ENCODE measurements around the gene FOXRED2. TPM values are rescaled to one million over a fixed set of nuclear protein-coding genes. Genes with fewer than 3 reads are reported as not detected.

The FOXRED2 gene
- total RNA-seq, 8 experiments from 2014 or later = 2.5 to 20.7 (median 11.1) TPM

DNA sequence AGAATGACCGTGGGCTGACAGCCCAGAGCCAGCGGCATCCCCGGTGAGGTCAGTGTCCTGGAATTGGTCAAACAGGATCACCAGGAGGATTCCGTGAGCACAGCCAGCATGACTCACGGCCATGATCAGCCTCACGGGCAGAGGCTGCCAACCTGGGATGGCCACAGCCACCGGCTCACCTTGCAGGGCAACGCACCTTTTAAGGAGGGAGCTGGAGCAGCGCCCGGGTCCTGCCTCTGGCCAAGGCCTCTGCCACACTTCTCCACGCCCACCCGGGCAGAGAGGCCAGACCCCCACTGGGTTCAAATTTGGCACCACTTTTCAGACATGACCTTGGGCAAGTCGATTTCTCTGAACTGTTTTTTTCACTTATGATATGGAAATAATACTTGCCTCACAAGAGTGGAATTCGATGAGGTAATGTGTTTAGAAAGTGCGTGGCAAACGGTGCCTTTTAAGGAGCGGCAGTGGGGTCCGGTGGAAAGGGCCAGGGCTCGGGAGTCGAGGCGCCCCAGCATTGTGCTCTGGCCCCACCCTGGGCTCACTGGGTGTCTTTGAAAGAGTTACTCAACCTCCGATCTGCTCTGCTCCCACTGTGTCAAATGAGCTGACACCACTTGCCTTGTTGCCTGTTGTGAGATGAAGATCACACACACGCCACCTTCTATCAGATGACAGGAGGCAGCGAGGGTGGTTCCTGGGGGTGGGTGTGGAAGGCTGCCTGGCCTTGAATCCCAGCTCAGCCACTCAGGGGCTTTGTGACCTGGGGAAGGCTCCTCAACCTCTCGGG lies 41.4 kb downstream of the FOXRED2 start:
- in situ Hi-C loops (cut with MboI; ENCODE audit: low pct_unique_long_range_greater_than_20kb in 2 of 9, low sequenced_read_pairs in 9 of 9, unreplicated experiment in 9 of 9) = loop anchor here in 5 of 9 experiments (5.0 to 25.0 kb wide), 4 partner anchors 151 to 163 kb away; no protein-coding TSS in a partner anchor
- ATAC-seq (replicated peaks in 6 of 8) = peak in 2 of 8 experiments; percentile 9 to 44
- Histone ChIP-seq H3K27ac (no peak overlapping the region), H3K4me3 (no peak overlapping the region), H3K4me1 (replicated peaks in 1 of 2) (peaks cover 0 to 2% of the 10 kb centered on the region in 2 donors)
- WGBS, 10 experiments = 41 to 100% (median 83%) methylated on average over 1 to 18 of the region's 25 CpGs; no CpG with 5 or more reads in 2 of the 10 experiments

- Histone ChIP-seq H3K4me3 (no peak overlapping the region), H3K4me1 (replicated peaks in 1 of 2) (no peaks in the 10 kb centered on the region), H3K27ac (no peak overlapping the region)
- no peak for ATAC-seq (replicated peaks in 6 of 8)
- 88 to 92% methylated on average over 4 to 6 of the region's 20 CpGs; no CpG with 5 or more reads in 8 of the 10 experiments for WGBS, 10 experiments
- in situ Hi-C loops (cut with MboI; ENCODE audit: low pct_unique_long_range_greater_than_20kb in 2 of 9, low sequenced_read_pairs in 9 of 9, unreplicated experiment in 9 of 9) = loop anchor here in 5 of 9 experiments (5.0 to 25.0 kb wide), 4 partner anchors 150 to 162 kb away; no protein-coding TSS in a partner anchor
Observed at GRCh38 chr22:36464715-36465231, 42.1 kb downstream of the FOXRED2 start.

DNA sequence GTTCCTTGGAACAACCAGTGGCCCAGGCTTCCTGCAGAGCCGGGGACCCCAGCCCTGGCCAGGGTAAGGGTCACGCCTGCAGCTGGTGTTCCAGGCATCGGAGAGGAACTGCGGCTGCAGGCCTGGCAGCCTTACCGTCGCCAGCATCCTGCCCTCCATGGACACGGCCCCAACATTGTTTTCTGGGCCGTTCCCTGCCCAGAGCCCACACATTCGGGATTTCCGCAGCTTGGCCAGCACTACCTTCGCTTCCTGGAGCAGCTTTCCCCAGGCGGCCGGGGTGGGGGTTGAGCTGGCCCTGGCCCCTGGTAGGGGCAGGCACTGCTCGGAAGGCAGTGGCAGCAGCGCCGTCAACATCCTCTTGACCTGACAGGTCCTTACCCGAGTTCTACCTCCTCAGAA lies 43.1 kb downstream of the FOXRED2 start:
- no peak for ATAC-seq (replicated peaks in 6 of 8)
- WGBS, 10 experiments = 0 to 80% (median 66%) methylated on average over 1 to 8 of the region's 17 CpGs; no CpG with 5 or more reads in 6 of the 10 experiments

GRCh38 chr22:36461665-36462649 lies 44.9 kb downstream of the FOXRED2 start:
- ATAC-seq (replicated peaks in 6 of 8) = peak; percentile 19 to 86 (median 64)
- Histone ChIP-seq H3K4me1 (replicated peaks in 1 of 2) (no peaks in the 10 kb centered on the region), H3K4me3 (no peak overlapping the region), H3K27ac (no peak overlapping the region)
- 63 to 100% (median 91%) methylated on average over 1 to 10 of the region's 16 CpGs; no CpG with 5 or more reads in 3 of the 10 experiments for WGBS, 10 experiments
- in situ Hi-C loops (cut with MboI; ENCODE audit: low pct_unique_long_range_greater_than_20kb in 2 of 9, low sequenced_read_pairs in 9 of 9, unreplicated experiment in 9 of 9) = loop anchor here in 4 of 9 experiments (10.0 to 25.0 kb wide), 3 partner anchors 147 to 157 kb away; no protein-coding TSS in a partner anchor

More for the DNA sequence above, 43.1 kb downstream of the FOXRED2 start:
- in situ Hi-C loops (cut with MboI; ENCODE audit: low pct_unique_long_range_greater_than_20kb in 2 of 9, low sequenced_read_pairs in 9 of 9, unreplicated experiment in 9 of 9) = loop anchor here in 4 of 9 experiments (10.0 to 25.0 kb wide), 3 partner anchors 149 to 159 kb away; no protein-coding TSS in a partner anchor
- Histone ChIP-seq H3K27ac (no peak overlapping the region), H3K4me3 (no peak overlapping the region), H3K4me1 (replicated peaks in 1 of 2) (no peaks in the 10 kb centered on the region)

DNA sequence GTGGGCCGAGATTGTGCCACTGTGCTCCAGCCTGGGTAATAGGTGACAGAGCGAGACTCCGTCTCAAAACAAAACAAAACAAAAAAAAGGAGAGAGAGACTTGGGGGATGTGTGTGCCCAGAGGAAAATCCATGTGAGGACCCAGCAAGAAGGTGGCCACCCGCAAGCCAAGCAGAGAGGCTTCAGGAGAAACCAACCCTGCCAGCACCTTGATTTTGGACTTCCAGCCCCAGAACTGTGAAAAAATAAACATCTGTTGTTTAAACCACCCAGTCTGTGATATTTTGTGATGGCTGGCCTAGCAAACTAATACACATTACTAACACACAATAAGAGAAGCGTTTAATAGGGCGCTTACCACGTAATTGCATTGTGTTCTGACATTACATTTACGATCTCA lies 46.6 kb downstream of the FOXRED2 start:
- whole genome bisulfite sequencing, 10 experiments = 60 to 100% (median 92%) methylated on average over 1 to 7 of the region's 8 CpGs; no CpG with 5 or more reads in 3 of the 10 experiments
- Histone ChIP-seq H3K27ac (no peak overlapping the region), H3K4me3 (no peak overlapping the region), H3K4me1 (replicated peaks in 1 of 2) (peaks cover 3 to 4% of the 10 kb centered on the region in 2 donors)
- ATAC-seq (replicated peaks in 6 of 8) = no peak
- in situ Hi-C loops (cut with MboI; ENCODE audit: low pct_unique_long_range_greater_than_20kb in 2 of 9, low sequenced_read_pairs in 9 of 9, unreplicated experiment in 9 of 9) = loop anchor here in 4 of 9 experiments (10.0 to 25.0 kb wide), 3 partner anchors 145 to 155 kb away; no protein-coding TSS in a partner anchor

DNA sequence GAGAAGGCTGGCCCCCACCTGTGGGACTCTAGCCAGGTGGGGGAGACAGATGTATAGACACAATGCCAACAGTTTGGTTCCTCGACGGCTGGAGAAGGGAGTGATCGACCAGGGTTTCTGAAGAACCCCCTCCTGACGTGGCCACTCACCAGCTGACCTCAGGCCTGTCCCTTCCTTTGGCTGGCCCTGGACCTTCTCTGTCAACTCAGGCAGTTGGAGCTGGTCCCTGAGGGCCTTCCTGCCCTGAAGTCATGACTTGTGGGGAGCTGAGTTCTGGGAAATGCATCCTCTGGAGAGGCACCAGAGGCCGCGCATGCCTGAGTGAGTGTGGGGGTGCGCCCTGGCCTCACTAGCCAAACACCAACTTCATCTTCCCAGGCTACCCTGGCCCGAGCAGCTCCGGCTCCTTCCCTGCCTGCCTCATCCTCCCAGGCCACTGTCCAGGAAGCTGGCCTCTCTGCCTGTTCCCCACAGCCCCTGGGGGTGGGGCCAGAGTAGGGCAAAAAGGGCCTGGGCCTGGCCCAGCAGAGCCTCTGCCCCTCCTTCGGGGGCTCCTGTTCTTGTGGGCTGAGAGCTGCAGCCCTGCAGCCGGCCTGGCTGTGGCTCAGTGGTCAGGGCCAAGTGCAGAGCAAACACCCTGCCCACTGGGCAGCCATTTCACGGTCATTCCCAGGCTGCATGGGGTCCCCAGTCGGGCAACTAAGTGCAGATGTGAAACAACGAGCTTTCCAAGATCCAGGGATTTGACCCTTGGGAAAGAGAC lies 49.0 kb downstream of the FOXRED2 start:
- Histone ChIP-seq H3K27ac (no peak overlapping the region), H3K4me1 (replicated peaks in 1 of 2) (peaks cover 3 to 4% of the 10 kb centered on the region in 2 donors), H3K4me3 (no peak overlapping the region)
- in situ Hi-C loops (cut with MboI; ENCODE audit: low pct_unique_long_range_greater_than_20kb in 2 of 9, low sequenced_read_pairs in 9 of 9, unreplicated experiment in 9 of 9) = loop anchor here in 2 of 9 experiments (25.0 kb wide), 1 partner anchor 146 kb away; no protein-coding TSS in a partner anchor
- no peak for ATAC-seq (replicated peaks in 6 of 8)
- 60 to 84% (median 80%) methylated on average over 1 to 12 of the region's 14 CpGs; no CpG with 5 or more reads in 3 of the 10 experiments for WGBS, 10 experiments

GRCh38 chr22:36456464-36456845 lies 50.4 kb downstream of the FOXRED2 start:
- H3K4me1 ChIP-seq (replicated peaks in 1 of 2) = peaks cover 3 to 10% of the 10 kb centered on the region in 2 donors
- in situ Hi-C loops (cut with MboI; ENCODE audit: low pct_unique_long_range_greater_than_20kb in 2 of 9, low sequenced_read_pairs in 9 of 9, unreplicated experiment in 9 of 9) = loop anchor here in 2 of 9 experiments (25.0 kb wide), 1 partner anchor 144 kb away; no protein-coding TSS in a partner anchor
- no peak overlapping the region for H3K4me3 ChIP-seq
- H3K27ac ChIP-seq = no peak overlapping the region
- 57 to 100% (median 93%) methylated on average over 2 to 6 of the region's 12 CpGs; no CpG with 5 or more reads in 5 of the 10 experiments for WGBS, 10 experiments
- ATAC-seq (replicated peaks in 6 of 8) = no peak

GRCh38 chr22:36455571-36456463 lies 51.0 kb downstream of the FOXRED2 start:
- peak overlapping the region in 4 of 5 donors; percentile 4 to 29 (median 23) for H3K4me3 ChIP-seq
- peak in 1 of 8 experiments; percentile 1 for ATAC-seq (replicated peaks in 6 of 8)
- H3K4me1 ChIP-seq (replicated peaks in 1 of 2) = peaks cover 3 to 12% of the 10 kb centered on the region in 2 donors
- 50 to 92% (median 83%) methylated on average over 2 to 11 of the region's 21 CpGs; no CpG with 5 or more reads in 1 of the 10 experiments for WGBS, 10 experiments
- peak overlapping the region; percentile 12 to 65 for H3K27ac ChIP-seq
- in situ Hi-C loops (cut with MboI; ENCODE audit: low pct_unique_long_range_greater_than_20kb in 2 of 9, low sequenced_read_pairs in 9 of 9, unreplicated experiment in 9 of 9) = loop anchor here in 2 of 9 experiments (25.0 kb wide), 1 partner anchor 144 kb away; no protein-coding TSS in a partner anchor

DNA sequence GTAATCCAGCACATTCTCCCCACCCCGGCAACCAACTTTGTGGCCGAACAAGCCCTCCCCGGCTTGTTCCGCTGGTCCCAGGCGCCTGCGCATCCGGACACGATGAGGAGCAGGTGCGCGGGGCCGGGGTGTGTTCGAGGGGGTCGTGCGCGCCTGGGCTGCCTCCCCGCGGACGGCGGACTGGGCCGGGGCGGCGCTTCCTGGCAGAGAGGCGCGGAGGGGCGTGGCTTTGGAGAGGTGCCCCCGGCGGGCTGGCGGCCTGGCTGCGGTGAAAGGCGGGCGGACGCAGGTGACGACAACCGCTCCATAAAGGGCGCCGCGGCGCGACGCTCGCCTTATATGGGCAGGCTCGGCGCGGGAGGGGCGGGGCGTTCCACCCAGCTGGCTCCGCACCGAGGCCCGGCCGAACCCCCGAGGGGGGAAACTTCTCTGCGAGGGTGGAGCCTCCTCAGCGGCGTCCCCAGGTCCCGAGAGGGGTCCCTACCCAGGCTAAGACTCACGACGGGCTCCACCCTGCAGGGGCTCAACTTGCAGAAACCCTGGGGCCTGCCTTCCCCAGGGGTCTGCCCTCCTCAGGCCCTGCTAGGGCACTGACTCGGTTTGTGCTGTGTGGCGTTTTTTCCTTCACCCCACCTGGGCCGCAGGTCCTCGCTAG lies 51.8 kb downstream of the FOXRED2 start:
- ATAC-seq (replicated peaks in 6 of 8) = peak; percentile 84 to 95 (median 90)
- in situ Hi-C loops (cut with MboI; ENCODE audit: low pct_unique_long_range_greater_than_20kb in 2 of 9, low sequenced_read_pairs in 9 of 9, unreplicated experiment in 9 of 9) = loop anchor here in 2 of 9 experiments (25.0 kb wide), 1 partner anchor 143 kb away; no protein-coding TSS in a partner anchor
- 3 to 90% (median 27%) methylated on average over 2 to 8 of the region's 61 CpGs; no CpG with 5 or more reads in 5 of the 10 experiments for WGBS, 10 experiments
- H3K4me3 ChIP-seq = peak overlapping the region; percentile 4 to 29 (median 21)
- peaks cover 3 to 12% of the 10 kb centered on the region in 2 donors for H3K4me1 ChIP-seq (replicated peaks in 1 of 2)
- H3K27ac ChIP-seq = peak overlapping the region; percentile 19 to 65

GRCh38 chr22:36453855-36454378 lies 52.9 kb downstream of the FOXRED2 start:
- 80 to 100% (median 100%) methylated on average over 1 to 6 of the region's 16 CpGs; no CpG with 5 or more reads in 2 of the 10 experiments for WGBS, 10 experiments
- no peak overlapping the region for H3K4me3 ChIP-seq

More at GRCh38 chr22:36453855-36454378, 52.9 kb downstream of the FOXRED2 start:
- no peak for ATAC-seq (replicated peaks in 6 of 8)
- H3K4me1 ChIP-seq (replicated peaks in 1 of 2) = peaks cover 3 to 12% of the 10 kb centered on the region in 2 donors
- no peak overlapping the region for H3K27ac ChIP-seq
- in situ Hi-C loops (cut with MboI; ENCODE audit: low pct_unique_long_range_greater_than_20kb in 2 of 9, low sequenced_read_pairs in 9 of 9, unreplicated experiment in 9 of 9) = loop anchor here in 2 of 9 experiments (25.0 kb wide), 1 partner anchor 142 kb away; no protein-coding TSS in a partner anchor
